Hindlimb muscle (tissue), 1 donor: ENCODE measurements around the gene CTBP1. TPM values are rescaled to one million over a fixed set of nuclear protein-coding genes. Genes with fewer than 3 reads are reported as not detected.
A peak's percentile ranks its signal among the peaks of the same experiment; 100 is the strongest.

ENCODE experiments used
- DNase-seq: peaks from one replicate; pipeline ENCODE4 v3.0.0-alpha.2; 2013
- polyA plus RNA-seq: library from polyadenylated mRNA; unstranded; fragments of 120-200 nt; gene quantifications from one replicate; pipeline ENCODE4 v1.2.1, GENCODE V29; 2013; ENCODE audit not compliant: insufficient read length

CTBP1 gene
- polyA plus RNA-seq, 1 donor = 133 TPM

DNA sequence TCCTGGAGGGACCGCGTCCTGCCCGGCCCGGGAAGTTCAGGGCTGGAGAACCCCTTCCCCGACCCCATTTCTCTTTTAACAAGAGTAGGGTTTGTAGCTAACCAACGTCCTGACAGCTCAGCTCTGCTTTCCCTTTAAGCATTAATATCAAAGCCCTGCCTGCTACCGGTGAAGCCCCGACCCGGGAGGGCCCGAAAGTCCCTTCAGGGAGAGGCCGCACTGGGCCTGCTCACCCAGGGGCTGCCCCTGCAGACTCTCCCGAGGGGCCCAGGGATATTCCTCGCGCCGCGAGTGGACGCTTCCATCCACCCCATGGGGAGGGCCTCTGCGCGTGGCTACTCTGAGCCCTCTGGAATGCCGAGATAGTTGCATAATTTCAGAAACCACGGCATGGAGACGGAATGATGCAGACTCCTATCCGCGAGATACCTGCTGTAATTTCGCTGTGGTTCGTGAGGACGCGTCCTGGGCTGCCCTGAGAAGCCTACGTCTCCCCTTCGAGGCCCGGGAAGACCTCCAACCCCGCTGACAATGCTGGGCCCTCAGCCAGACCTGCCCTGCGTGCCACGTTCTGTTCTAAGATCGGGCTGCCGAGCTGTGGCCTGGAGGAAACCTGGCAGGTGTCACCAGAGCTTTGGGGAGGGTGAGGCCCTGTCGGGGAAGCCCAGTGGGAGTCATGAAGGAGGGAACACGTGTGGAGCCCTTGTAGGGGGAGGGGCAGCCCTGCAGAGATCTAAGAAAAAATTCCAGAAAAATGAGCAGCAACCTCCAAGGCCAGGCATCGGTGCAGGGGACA lies 999 bp upstream of the CTBP1 start:
- DNase-seq = no peak

DNA sequence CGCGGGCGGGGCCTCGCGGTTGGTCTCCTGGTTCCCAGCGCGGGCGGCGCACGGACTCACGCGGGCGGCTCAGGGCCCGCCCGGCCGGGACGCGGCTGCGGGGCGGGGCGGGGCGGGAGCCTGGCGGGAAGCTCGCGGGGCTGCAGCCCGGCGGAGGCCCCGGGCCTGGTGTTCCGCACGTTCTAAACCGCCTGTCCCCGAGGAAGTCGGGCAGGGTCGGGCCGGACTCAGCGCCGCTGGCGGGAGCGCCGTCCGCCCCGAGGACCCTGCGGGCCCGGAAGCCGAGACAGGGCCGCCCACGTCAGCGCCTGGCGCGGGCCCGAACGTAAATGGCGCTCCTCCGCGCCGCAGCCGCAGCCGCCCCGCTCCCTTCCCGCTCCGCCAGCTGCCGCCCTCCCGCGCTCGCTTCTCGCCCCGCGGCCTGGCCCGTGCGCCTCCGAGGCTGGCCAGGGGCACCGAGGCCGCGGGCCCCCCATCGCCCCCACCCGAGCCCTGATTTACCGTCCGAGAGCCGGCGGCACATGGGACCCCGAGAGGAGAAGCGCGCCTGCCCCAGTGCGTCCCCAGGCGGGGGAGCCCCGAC lies 309 bp upstream of the CTBP1 start:
- peak; percentile 94 for DNase-seq

DNA sequence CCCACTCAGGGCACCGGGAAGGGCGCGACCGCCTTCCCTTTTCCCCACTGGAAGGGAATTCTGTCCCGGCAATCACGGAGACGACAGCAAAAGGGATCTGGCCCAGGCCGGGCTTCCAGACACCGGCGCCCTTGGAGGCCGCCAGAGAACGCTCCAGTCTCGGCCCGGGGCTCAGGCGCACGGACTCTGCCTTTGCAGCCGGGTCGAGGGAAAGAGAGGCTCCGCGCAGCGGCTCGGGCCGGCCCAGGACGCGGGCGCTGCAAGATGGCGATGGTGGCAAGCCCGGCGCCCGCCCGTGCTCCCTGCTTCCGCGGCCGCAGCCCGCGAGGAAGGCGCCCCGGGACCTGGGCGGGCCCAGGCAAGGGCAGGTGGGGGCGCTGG lies 1.1 kb downstream of the CTBP1 start:
- no peak for DNase-seq

DNA sequence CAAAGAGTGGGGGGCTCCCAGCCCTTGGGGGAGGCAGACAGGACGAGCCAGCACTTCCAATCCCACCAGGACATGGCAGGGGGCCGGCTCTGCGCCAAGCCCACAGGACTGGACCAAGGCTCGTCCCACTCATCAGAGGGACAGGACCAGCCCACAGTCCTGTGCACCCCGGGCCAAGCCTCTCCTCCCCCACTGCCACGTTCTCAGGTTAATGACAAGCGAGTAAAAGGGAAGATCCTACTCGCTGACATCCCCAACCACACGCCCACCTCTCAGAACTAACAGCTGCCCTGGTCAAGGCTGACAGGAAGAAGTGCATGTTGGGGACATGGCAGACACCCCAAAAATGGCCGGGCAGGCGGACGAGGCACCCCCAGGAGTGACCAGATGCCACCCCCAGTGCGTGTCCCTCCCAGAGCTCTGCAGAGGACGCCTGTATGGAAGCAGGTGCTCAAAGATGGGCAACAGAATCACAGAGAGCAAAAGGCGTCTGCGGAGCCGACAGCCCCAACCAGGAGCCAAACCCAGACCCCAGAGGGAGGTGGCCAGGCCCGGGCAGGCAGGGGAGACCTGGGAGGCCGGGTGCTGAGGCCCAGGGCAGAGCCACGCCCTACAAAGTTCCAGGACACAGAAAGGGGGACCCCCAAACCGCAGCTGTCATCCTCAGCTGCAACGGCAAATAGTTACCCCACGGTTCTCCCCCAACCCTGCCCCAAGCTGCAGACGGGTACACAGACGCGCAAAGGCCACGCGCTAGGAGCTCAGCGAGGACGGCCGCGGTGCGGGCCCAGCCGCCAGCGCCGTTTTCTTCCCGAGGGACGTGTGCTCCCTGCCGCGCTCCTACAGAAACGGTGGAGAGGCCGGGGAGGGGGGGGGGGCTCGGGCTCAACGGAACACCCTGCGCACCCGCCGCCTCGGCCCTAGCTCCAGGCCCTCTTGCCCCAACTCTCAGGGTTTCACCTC lies 1.7 kb downstream of the CTBP1 start:
- DNase-seq = no peak

DNA sequence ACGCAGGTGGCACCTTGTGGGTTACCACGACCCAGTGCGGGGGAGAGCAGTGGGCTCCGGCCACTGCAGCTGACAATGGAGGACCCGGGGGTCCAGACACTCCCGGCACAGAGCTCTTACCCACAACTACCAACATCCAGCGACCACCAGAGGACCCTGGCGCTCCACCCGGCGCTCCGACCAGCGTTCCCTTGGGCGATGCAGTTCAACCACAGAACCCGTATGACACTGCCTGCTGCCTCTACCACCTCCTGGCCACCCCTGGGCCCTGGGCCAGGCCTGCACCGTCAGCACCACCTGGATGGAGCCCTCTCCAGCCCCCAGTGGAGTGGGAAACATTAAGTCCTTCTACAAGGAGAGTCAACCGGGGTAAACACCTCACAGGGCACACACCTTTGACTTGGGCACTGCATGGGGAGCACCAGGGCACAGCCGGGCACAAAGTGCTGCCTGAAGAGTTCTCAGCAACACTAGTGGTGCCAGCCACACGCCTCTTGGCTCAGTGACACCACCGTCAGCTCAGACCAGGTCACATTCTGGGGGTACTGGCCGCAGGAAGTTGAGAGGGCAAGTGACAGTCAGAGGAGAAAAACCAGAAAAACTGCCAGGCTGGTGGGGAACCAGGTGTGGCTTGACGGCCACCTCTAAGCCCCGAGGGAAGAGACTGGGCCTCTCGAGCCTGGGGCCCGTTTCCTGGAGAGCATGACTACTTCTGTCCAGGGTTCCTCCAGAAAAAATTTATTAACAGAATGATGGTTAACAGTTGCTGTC lies 2.6 kb downstream of the CTBP1 start:
- DNase-seq = no peak

DNA sequence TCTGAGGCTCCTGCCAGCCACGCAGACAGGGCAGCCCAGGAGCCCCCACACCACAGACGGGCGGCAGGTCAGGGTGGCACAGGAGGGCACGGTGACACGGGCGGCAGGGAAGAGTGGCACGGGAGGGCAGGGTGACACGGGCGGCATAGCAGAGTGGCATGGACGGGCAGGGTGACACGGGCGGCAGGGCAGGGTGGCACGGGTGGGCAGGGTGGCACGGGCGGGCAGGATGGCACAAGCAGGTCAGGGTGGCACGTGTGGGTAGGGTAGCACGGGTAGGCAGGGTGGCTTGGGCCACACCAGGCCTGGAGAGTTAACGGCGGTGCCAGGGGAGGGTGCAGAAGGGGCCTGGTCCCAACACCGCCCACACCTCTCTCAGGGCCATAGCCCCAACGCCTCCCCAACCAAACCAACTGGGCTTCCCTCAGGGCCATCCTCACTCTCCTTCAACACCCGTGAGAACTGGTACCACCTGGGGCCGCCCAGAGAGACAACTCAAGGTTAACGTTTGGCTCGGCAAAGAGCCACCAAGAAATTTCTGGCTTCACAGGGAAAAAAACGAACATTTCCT lies 3.4 kb downstream of the CTBP1 start:
- DNase-seq = no peak

DNA sequence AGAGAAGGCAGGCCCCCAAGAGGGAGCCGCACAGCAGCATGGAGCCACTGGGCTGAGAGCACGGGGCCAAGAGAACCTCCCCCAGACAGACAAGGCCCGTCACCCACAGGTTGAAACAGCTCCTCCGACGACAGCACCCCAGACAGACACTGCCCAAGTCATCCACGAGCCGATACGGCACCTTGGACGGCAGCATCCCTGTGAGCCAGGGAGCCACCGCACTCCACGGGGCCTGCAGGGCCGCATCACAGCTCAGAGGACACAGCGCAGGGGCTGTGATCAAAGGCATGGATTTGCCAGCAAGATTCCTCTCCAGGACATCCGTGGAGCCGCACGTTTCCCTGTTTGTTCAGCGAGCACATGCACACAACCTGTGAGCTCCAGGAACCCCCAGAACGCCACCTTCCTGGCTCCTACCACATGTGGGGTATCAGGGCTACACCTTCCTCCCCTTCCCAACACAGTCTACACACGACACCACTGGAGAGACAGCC lies 3.9 kb downstream of the CTBP1 start:
- DNase-seq = no peak

DNA sequence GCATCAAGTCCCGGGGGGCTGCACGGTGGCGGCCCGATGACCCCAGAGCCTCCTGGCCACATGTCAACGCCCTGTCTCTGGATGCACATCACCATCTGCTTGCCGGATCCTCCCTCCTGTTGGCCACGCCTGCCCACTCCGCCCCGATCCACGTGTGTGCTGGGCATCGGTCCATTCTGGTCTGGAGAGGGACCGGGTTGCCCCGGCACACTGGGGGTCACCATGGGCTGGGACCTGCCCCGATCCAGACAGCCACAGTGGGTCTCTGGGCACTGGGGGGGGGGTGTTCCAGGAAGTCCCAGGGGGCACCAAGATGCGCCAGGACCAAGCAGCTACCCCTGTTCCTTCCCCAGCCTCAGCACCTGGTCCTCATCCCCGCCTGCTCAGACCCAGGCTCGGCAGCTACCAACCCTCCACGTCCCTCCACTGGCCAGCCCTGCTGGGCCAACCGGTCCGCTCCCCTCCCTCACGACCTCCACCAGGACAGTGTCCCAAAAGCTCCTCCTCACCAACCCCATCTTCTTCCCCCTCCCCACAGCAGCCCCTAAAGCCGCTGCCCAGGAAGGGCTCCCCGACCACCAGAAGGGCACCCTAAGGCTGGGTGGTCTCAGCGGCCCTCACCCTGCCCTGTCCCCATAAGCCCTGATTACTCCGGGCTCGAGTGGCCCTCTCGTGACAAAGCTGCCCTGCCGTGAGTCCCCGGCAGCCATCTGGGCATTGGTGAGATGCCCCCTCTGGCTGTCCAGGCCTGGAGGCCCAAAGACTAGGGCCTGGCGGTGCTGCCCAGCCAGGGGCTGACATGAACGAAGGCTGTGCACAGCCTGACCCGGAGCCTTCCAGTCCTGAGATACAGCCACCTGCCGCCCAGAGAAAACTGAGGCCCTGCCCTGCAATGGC lies 4.6 kb downstream of the CTBP1 start:
- no peak for DNase-seq

DNA sequence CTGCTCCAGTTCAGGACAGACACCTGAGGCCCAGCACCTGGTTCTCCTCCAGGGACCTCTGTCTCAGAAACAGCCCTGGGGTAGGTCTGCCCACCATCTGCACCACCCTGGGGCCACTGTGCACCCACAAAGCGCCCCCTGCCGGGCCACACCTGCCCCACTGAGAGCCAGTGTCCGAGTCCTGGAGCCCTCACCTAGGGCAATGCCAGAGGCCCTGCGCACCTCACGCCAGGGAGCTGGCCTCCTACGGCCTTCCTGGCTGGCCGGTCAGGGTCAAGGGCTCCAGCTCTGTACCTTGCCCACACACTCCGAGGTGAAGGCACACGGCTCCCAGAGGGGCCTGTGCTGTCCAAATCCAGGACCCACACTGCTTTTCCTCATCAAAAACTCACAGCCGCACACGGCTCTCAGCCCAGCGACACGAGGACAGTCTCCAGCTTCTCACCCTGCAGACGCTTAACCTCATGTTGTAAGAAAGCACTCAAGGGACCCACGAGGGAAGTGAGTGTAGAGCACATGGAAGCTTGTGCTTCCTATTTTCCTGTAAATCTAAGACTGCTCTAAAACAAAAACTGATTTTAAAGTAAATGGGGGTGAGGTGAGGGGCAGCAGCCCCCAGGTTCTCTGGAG lies 5.4 kb downstream of the CTBP1 start:
- DNase-seq = no peak

DNA sequence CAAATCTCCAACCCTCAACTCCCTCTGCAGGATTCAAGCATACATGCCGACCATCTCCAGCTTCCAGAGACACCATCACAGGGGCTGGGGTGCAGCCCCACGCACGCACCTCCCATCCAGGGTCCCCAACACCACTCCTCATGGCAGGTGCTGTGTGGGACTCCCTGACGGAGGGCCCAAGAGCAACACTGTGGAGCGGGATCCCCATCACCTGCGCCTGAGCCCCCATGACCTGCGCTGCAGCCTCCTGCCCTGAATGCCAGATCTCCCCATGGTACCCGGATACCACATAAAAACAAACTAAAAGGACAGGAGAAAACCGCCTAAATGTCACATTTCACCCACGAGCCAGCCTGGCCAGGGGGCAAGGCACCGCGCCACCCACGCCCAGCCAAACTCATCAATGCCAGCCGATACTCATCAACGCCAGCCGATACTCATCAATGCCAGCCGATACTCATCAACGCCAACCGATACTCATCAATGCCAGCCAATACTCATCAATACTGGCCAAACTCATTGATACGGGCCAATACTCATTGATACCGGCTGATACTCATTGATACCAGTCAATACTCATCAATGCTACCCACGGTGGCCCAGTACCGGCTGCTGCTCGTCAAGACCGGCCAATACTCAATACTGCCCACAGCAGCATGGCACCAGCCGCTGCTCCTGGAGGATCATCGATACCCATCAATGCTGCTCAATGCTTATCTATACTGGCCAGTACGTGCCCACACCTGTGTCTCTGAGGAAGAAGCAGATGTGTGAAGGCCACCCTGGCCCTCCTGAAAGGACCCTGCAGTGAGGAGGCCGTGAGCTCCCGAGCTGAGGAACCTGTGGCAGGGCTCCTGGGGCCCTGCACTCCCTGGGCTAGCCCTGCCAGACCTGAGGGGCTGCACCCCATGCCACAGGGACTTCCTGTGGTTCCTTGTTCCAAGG lies 6.2 kb downstream of the CTBP1 start:
- DNase-seq = no peak

DNA sequence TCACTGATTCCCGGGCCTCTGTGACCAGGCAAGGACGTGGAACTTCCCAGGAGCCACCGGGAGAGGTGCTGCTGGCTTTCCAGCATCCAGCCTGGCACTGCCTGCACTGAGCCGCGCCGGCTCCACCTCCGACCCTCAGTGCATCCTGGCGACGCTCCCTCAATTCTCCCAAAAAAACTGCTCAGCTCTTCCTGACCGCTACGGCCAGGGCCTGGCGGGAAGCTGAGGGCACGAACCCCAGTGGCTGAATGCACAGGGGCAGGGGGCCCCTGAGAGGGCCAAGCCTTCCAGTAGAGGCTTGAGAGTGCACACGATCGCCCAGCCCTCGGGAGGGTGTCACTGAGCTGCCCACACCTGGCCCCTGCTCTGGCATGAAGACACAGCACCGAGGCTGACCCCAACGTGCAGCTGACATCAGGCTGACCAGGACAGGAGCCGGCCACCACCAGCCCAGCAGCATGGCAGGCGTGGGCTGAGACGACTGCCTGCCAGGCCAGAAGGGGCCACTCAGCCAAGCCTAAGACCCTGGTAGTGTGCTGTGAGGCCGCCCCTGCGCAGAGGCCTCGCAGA lies 6.9 kb downstream of the CTBP1 start:
- DNase-seq = no peak

DNA sequence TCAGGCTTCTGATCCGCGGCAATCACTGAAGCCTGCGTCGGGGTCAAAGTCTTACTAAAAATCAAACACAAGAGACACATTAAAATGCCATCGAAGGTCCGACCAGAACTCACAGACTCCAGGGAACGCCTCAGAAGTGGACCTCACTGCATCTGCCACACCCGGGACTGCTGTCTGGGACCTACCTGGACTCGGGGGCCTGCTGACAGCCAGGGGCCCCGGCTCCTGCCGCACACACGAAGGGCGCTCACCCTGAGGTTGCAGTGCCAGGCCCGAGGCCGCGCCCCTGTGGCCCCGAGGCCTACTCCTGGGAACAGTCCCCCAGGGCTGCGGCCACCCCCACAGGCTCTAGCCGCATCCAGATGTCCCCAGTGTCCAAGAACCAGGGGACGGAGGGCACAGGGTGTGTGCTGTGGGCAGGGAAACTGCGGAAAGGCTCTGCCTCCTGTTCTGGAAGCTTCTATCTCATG lies 7.4 kb downstream of the CTBP1 start:
- no peak for DNase-seq

DNA sequence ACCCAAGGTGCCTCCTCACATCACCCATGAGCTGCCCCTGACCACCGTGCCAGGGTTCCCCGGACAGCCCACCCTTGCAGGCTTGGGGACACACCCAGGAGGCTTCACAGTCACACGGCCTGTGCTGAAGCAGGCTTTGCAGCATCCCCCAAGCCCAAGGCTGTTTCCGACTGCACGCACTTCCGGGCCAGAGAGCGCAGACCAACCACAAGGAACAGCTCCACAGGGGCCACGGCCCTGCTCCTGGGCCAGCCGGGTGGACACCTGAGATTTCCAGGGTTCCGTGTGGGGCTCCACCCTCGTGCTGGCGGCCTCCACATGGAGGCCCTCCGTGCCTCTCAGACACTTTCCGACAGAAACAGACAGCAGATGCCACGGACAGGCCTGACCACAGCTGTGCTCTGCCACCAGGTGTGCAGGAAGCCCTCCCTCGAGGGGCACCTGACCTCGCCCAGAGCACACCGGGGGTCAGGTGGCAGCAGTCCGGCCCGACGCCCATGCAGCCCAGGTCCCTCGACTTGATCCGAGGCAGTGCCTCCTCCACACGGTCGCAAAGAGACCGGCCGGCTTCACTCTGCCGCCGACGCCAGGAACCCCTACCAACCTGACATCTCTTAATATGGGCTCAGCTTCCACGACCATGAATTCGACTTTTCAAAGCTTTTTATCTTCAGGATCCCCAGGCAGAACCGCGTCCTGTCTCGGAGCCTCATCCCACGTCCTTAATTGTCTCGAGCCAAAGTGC lies 8.0 kb downstream of the CTBP1 start:
- DNase-seq = no peak

DNA sequence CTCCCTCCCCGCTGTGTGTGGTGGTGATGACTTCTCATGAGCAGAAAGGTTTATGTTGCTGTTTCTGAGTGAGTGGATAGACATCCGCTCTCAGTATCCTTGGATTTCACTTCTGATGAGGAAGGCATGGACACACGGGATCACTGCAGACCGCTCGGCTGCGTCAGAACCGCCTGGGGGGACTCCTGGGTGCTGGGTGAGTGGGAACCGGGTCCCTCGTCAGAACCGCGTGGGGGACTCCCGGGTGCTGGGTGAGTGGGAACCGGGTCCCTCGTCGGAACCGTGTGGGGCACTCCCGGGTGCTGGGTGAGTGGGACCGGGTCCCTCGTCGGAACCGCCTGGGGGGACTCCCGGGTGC lies 9.0 kb downstream of the CTBP1 start:
- no peak for DNase-seq

DNA sequence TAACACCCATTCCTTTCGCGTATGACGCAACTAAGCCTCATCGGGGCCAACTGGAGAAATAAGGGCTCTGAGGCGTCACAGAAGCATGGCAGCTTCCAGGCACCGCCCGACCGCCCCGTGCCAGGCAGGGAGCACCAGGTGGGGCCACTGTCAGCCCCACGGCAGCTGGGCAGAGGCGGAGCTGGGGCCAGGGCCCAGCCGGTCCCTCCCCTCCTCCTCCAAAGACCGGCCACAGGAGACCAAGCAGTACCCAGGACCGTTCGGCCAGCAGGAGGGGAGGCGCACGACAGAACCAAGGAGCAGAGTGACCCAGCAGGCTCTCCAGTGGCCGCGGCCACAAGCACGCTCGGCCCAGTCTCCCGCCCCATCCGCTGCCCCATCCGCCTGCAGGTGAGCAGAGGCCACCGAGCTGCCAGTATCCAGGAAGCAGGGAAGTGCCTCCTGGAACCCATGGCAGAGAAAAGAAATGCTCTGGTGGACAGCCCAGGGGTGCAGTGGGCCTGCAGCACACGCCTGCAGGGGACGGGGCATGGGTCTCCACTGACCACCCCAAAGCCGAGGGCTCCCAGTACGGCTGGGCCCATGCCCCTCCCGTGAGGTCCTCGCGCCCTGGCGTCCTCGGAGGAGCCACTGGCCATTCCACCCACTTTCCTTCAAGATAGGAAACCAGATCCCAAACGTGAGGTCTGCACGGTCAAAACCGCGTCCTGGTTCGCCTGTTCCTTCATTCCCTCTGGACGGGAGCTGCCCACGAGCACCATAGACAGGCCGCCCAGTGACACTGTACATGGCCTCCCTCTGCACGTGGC lies 9.6 kb downstream of the CTBP1 start:
- no peak for DNase-seq

DNA sequence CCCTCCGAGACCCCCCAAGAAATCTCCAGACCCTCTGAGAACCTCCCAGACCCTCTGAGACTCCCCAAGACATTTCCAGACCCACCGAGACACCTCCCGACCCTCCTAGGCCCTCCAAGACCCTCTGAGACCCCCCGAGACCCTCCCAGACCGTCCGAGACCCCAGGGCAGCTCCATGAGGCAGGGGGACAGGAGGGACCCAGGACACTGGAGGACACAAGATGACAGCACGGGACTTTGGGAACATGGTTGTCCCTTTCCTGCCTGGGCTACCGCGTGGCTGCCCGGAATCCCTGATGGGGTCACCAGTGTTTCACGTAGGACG lies 10.3 kb downstream of the CTBP1 start:
- DNase-seq = no peak

DNA sequence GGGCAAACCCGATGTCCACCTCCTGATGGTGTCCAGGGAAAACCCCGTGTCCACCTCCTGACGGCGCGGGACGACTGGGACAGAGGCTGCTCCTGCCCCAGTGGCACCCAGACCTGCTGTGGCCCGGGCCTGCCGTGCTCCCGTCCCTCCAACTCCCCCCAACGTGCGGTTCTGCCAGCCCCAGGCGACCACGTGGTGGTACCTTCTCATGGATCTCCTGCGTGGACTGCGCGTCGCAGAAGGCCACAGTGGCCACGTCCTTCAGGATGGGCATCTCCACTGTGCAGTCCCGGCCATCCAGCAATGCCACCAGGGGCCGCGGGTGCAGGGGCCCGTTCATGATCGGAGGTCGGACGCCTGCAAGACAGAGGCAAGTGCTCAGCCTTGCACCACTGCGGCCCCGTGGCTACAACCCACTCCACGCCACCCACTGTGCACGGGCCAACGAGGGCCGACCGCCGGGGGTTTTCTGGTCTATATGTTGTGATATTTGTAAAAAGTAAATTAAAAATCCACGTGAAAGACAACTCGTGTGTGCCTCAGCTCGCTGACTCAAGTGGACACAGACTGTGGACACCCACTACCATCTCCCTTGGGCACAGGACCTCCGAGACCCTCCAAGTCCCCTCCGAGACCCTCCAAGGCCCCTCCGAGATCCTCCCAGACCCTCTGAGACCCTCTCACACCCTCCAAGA lies 10.8 kb downstream of the CTBP1 start:
- DNase-seq = no peak
